Neuronal stem cell (in vitro differentiated cells): ENCODE results near the gene MUC6.
A peak's percentile ranks its signal among the peaks of the same experiment; 100 is the strongest.

Experiments used
- DNase-seq: peaks from one replicate; pipeline ENCODE4 v3.0.0-alpha.2; 2013; ENCODE audit warnings: low spot score
- H2AFZ ChIP-seq: one replicate; pipeline ENCODE4 v1.6.1; 2013; ENCODE audit warnings: mild to moderate bottlenecking, low read length, inconsistent platforms
- H2AK5ac ChIP-seq: 2 replicates; pipeline ENCODE4 v1.6.1; 2013; ENCODE audit warnings: low read depth, mild to moderate bottlenecking, inconsistent platforms, low read length, moderate library complexity, mixed read lengths
- H2BK120ac ChIP-seq: 2 replicates; pipeline ENCODE4 v1.6.1; 2013; ENCODE audit warnings: low read depth, mild to moderate bottlenecking, inconsistent platforms, low read length, moderate library complexity, mixed read lengths
- H2BK12ac ChIP-seq: one replicate; pipeline ENCODE4 v1.6.1; 2013; ENCODE audit warnings: low read length, inconsistent platforms
- H2BK15ac ChIP-seq: 2 replicates; pipeline ENCODE4 v1.6.1; 2013; ENCODE audit warnings: mild to moderate bottlenecking, low read length, inconsistent platforms, mixed read lengths
- H2BK5ac ChIP-seq: one replicate; pipeline ENCODE4 v1.6.1; 2013; ENCODE audit warnings: inconsistent platforms, mild to moderate bottlenecking, low read length, moderate library complexity
- H3K14ac ChIP-seq: one replicate; pipeline ENCODE4 v1.6.1; 2013; ENCODE audit warnings: low read length, inconsistent platforms
- H3K18ac ChIP-seq: 2 replicates; pipeline ENCODE4 v1.6.1; 2013; ENCODE audit warnings: low read length, inconsistent platforms
- H3K23ac ChIP-seq: 2 replicates; pipeline ENCODE4 v1.6.1; 2013; ENCODE audit warnings: low read depth, mild to moderate bottlenecking, mixed read lengths, low read length, inconsistent platforms; ENCODE audit not compliant: poor library complexity
- H3K27ac ChIP-seq: replicated peaks from 3 replicates; pipeline ENCODE4 v1.5.1; 2013; ENCODE audit warnings: low read length, inconsistent platforms
- H3K27me3 ChIP-seq, 3 experiments: 2 replicates each; pipeline ENCODE4 v1.6.1; 2013; ENCODE audit warnings: low read length in 3 of 3, mild to moderate bottlenecking in 2 of 3, inconsistent platforms in 1 of 3, low read depth in 1 of 3, mixed read lengths in 1 of 3, moderate library complexity in 1 of 3; ENCODE audit not compliant: control insufficient read depth in 3 of 3, insufficient read depth in 3 of 3
- H3K36me3 ChIP-seq, 2 donors: replicated peaks in 1 of 2; 2 replicates each; pipeline ENCODE4 v1.6.1; 2013; ENCODE audit warnings: low read length in 2 of 2; ENCODE audit not compliant: control insufficient read depth in 2 of 2, insufficient read depth in 2 of 2
- H3K4ac ChIP-seq: 2 replicates; pipeline ENCODE4 v1.6.1; 2013; ENCODE audit warnings: inconsistent platforms, mild to moderate bottlenecking, low read length, moderate library complexity
- H3K4me1 ChIP-seq, 2 donors: 1 replicate in 1 of 2; 2 replicates in 1 of 2; pipeline ENCODE4 v1.6.1; 2013; ENCODE audit warnings: low read length in 2 of 2, low read depth in 1 of 2; ENCODE audit not compliant: control insufficient read depth in 2 of 2, insufficient read depth in 1 of 2
- H3K4me2 ChIP-seq: one replicate; pipeline ENCODE4 v1.6.1; 2013; ENCODE audit warnings: mild to moderate bottlenecking, low read length, inconsistent platforms; ENCODE audit not compliant: insufficient read depth, poor library complexity, severe bottlenecking
- H3K4me3 ChIP-seq, 2 donors: 2 replicates each; pipeline ENCODE4 v1.5.1; 2013; ENCODE audit warnings: low read length in 2 of 2, mild to moderate bottlenecking in 2 of 2, inconsistent platforms in 1 of 2, moderate library complexity in 1 of 2
- H3K79me1 ChIP-seq: one replicate; pipeline ENCODE4 v1.6.1; 2013; ENCODE audit warnings: low read depth, mild to moderate bottlenecking, inconsistent platforms, low read length, moderate library complexity
- H3K9ac ChIP-seq: one replicate; pipeline ENCODE4 v1.6.1; 2013; ENCODE audit warnings: mild to moderate bottlenecking, low read depth, low read length, inconsistent platforms; ENCODE audit not compliant: poor library complexity
- H3K9me3 ChIP-seq, 2 donors: replicated peaks in 1 of 2; 2 replicates each; pipeline versions ENCODE3 to v1.6.1; 2013; ENCODE audit warnings: low read length in 2 of 2, mild to moderate bottlenecking in 2 of 2, inconsistent platforms in 1 of 2, low read depth in 1 of 2, mixed read lengths in 1 of 2, moderate library complexity in 1 of 2; ENCODE audit not compliant: control insufficient read depth in 2 of 2, insufficient read depth in 1 of 2
- H4K8ac ChIP-seq: one replicate; pipeline ENCODE4 v1.6.1; 2013; ENCODE audit warnings: low read depth, mild to moderate bottlenecking, inconsistent platforms, low read length, moderate library complexity
- H4K91ac ChIP-seq: one replicate; pipeline ENCODE4 v1.6.1; 2013; ENCODE audit warnings: low read length, low read depth, mild to moderate bottlenecking, inconsistent platforms; ENCODE audit not compliant: poor library complexity
- WGBS, 2 donors: extraction: QIAGEN DNeasy Blood & Tissue Kit; methylation state at CpG; one replicate each; pipeline ENCODE4 v1.1.7; 2013; ENCODE audit warnings: missing lambda C conversion rate in 2 of 2, mixed read lengths in 1 of 2; ENCODE audit not compliant: insufficient read length in 2 of 2, insufficient replicate concordance in 1 of 2; ENCODE audit errors: extremely low coverage in 2 of 2; 5-methylcytosine and 5-hydroxymethylcytosine counted together

Gene MUC6

GRCh38 chr11:1028616-1029015, 7.9 kb downstream of the MUC6 start:
- H2AFZ ChIP-seq = no peak overlapping the region
- WGBS, 2 donors = no CpG with 5 or more reads among the region's 14 CpGs
- peaks cover 0 to 2% of the 10 kb centered on the region in 2 donors for H3K4me1 ChIP-seq
- no peak overlapping the region for H3K4ac ChIP-seq
- H3K79me1 ChIP-seq = no peaks in the 10 kb centered on the region
- no peak overlapping the region for H3K18ac ChIP-seq
- H2BK120ac ChIP-seq = no peak overlapping the region
- H3K14ac ChIP-seq = peak overlapping the region; percentile 56
- no peak overlapping the region for H3K9ac ChIP-seq
- H2BK5ac ChIP-seq = no peak overlapping the region
- H3K36me3 ChIP-seq = peaks cover 0 to 1% of the 10 kb centered on the region in 2 donors
- H4K91ac ChIP-seq = no peak overlapping the region
- peak overlapping the region; percentile 73 for H3K23ac ChIP-seq
- no peak overlapping the region for H3K4me3 ChIP-seq
- H2AK5ac ChIP-seq = peak overlapping the region; percentile 92
- no peak overlapping the region for H2BK12ac ChIP-seq
- H4K8ac ChIP-seq = peak overlapping the region; percentile 65
- DNase-seq = no peak
- H2BK15ac ChIP-seq = no peak overlapping the region
- H3K9me3 ChIP-seq = peaks cover 0 to 5% of the 10 kb centered on the region in 2 donors
- H3K4me2 ChIP-seq = no peak overlapping the region
- peaks cover 0 to 2% (median 0%) of the 10 kb centered on the region in 3 experiments for H3K27me3 ChIP-seq
- H3K27ac ChIP-seq = no peak overlapping the region

- Histone ChIP-seq H2BK12ac (no peak overlapping the region), H3K4me1 (peaks cover 0 to 2% of the 10 kb centered on the region in 2 donors), H3K18ac (peak overlapping the region; percentile 35), H2BK5ac (peak overlapping the region; percentile 87), H4K91ac (no peak overlapping the region), H2AFZ (no peak overlapping the region), H2AK5ac (peak overlapping the region; percentile 92), H3K23ac (no peak overlapping the region), H3K4me3 (no peak overlapping the region), H3K27ac (no peak overlapping the region), H3K79me1 (no peaks in the 10 kb centered on the region), H2BK15ac (no peak overlapping the region), H2BK120ac (no peak overlapping the region), H4K8ac (no peak overlapping the region), H3K9me3 (peaks cover 0 to 5% of the 10 kb centered on the region in 2 donors), H3K27me3 (peaks cover 0 to 2% (median 0%) of the 10 kb centered on the region in 3 experiments), H3K36me3 (peaks cover 0 to 1% of the 10 kb centered on the region in 2 donors), H3K14ac (no peak overlapping the region), H3K4ac (no peak overlapping the region), H3K4me2 (no peak overlapping the region), H3K9ac (no peak overlapping the region)
- no peak for DNase-seq
- WGBS, 2 donors = no CpG with 5 or more reads among the region's 17 CpGs
Measured at GRCh38 chr11:1028291-1028540, 8.3 kb downstream of the MUC6 start.

- peak overlapping the region; percentile 80 for H3K18ac ChIP-seq
- H3K9me3 ChIP-seq = peaks cover 0 to 4% of the 10 kb centered on the region in 2 donors
- peaks cover 0 to 2% (median 0%) of the 10 kb centered on the region in 3 experiments for H3K27me3 ChIP-seq
Measured at GRCh38 chr11:1027483-1028290, 8.8 kb downstream of the MUC6 start.

DNA sequence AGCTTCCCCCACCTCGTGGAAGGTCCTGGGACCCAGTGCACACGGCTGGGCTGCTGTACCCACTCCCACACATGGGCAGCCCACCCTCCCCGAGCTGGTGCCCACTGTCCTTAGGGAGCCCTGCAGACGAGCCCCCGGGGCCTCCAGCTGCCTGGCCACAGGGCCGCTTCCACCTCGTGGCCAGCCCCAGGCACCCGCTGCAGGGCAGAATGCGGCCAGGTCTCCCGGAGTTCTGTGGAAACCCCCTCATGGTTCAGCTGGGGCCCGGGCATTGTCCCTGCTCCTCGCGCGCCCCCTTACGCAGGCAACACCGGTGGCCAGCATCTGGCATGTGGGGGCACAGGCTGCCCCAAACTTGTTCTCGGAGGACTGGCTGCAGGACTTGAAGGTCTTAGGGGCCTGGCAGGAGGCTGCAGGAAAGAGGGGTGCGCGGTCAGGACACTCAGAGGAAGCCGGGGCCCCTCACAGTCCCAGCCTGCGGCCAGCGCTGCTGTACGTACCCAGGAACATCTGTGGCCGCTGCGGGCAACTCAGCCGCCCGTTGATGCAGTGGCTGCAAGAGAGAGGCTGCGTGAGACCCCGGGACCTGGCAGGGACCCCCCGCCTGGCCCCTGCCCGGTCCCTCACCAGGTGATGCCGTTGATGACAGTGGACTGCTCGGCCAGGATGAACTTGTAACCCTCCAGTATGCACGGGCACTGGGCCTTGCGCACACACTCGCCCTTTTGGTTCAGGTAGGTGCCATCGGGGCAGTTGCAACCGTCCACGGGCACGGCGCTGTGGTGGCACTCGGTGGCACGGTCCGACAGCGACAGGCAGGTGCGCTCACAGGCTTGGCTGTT, 9.7 kb downstream of the MUC6 start:
- Histone ChIP-seq H3K18ac (peak overlapping the region; percentile 80), H4K91ac (no peak overlapping the region), H2AFZ (no peak overlapping the region), H3K4me1 (no peaks in the 10 kb centered on the region), H4K8ac (no peak overlapping the region), H2BK12ac (peak overlapping the region; percentile 84), H3K4ac (no peak overlapping the region), H3K23ac (no peak overlapping the region), H3K14ac (peak overlapping the region; percentile 75), H3K27ac (no peak overlapping the region), H2AK5ac (peak overlapping the region; percentile 46), H3K9me3 (no peaks in the 10 kb centered on the region), H3K36me3 (peaks cover 0 to 4% of the 10 kb centered on the region in 2 donors), H3K79me1 (peaks cover 2% of the 10 kb centered on the region), H2BK120ac (no peak overlapping the region), H3K9ac (no peak overlapping the region), H3K4me3 (no peak overlapping the region), H3K27me3 (no peaks in the 10 kb centered on the region), H3K4me2 (no peak overlapping the region), H2BK15ac (peak overlapping the region; percentile 26), H2BK5ac (peak overlapping the region; percentile 87)
- WGBS, 2 donors = no CpG with 5 or more reads among the region's 46 CpGs
- no peak for DNase-seq

More at GRCh38 chr11:1027483-1028290, 8.8 kb downstream of the MUC6 start:
- Histone ChIP-seq H3K4me2 (no peak overlapping the region), H3K9ac (peak overlapping the region; percentile 21), H3K27ac (no peak overlapping the region), H3K14ac (peak overlapping the region; percentile 75), H2BK15ac (peak overlapping the region; percentile 26), H3K4me3 (no peak overlapping the region), H2BK12ac (no peak overlapping the region), H3K79me1 (no peaks in the 10 kb centered on the region), H2BK120ac (no peak overlapping the region), H3K36me3 (peaks cover 0 to 4% of the 10 kb centered on the region in 2 donors), H2BK5ac (peak overlapping the region; percentile 87), H3K4ac (peak overlapping the region; percentile 53), H3K4me1 (peaks cover 0 to 2% of the 10 kb centered on the region in 2 donors), H4K8ac (no peak overlapping the region), H2AK5ac (peak overlapping the region; percentile 92), H4K91ac (no peak overlapping the region), H3K23ac (no peak overlapping the region), H2AFZ (no peak overlapping the region)
- WGBS, 2 donors = no CpG with 5 or more reads among the region's 36 CpGs
- DNase-seq = no peak
